Activated CD4-positive, alpha-beta T cell treated with anti-CD3 and anti-CD28 coated beads, Interleukin-2, amount 50 U/mL, for 1 hour (primary cell): ENCODE measurements around the gene ATP8B3.
"Not testable (repeated sequence)": the region's sequence is repeated elsewhere in the genome, so short reads cannot be mapped to it uniquely, and the experiment has no call there.

Source experiments
- DNase-seq: peaks from one replicate; pipeline ENCODE4 v3.0.0-alpha.2; 2020

Gene ATP8B3

DNA sequence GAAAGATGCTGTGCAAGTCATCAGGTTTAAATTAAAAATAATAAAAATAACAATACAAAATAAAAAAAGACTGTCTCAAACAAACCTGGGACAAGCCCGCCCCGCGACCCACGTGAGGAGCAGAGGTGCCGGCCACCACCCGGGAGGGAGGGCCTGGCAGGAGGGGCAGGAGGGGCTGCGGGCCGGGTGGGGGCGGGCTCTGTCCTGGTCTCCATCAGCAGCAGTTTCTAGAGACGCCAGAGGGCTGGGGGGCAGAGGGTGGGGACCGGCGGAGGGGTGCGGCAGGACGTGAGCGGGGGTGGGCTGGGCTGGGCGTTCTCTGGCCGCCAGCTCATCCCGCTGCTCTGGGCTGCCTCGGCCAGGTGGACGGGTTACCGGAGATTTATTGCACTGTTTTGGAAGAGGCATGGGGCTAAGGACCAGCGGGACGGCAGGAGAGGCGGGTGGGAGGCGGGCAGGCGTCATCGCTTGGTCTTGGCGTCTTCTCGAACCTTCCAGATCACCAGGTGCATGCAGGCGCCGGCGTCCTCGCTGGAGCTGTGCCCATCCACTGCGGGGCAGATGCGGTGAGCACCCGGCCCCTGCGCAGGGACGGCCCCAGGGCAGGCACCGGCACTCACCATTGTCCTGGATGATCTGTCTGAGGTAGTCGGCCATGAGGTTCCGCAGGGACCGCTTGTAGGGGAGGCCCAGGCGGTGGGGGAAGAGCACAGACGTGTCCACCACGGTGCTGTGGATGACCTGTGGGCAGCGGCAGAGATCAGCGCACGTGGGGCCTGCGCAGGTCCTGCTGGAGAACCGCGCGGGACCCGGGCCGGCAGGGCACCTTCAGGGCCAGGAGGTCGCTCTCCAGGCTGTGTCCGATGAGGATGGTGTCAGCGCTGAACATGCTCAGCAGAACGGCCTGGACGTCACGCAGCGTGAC lies 3.8 kb upstream of the ATP8B3 start:
- DNase-seq = no peak

- DNase-seq = no peak
Observed at GRCh38 chr19:1814833-1815604, 2.9 kb upstream of the ATP8B3 start.

DNA sequence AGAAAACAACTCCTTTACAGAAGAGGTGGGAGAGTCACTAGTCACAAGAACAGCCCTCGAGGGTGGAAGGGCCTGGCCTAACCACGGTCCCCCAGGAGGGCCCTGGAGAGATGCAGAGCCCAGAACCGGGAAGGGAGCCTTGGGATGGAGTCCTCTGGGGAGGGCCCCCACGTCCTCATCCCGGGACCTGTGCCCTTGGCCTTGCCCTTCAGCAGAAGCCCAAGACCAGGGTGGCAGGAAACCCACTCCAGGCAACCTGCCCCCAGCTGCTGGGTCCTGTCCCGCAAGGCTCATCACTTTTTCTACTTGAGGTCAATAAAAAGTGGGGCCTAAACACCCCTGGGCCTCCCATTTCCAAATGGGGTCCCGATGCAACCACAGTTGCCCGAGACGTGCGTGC lies 2.3 kb upstream of the ATP8B3 start:
- no peak for DNase-seq

- no peak for DNase-seq
Observed at GRCh38 chr19:1813192-1814182, 1.4 kb upstream of the ATP8B3 start.

- DNase-seq = peak; percentile 79
Observed at GRCh38 chr19:1812426-1813191, 533 bp upstream of the ATP8B3 start.

DNA sequence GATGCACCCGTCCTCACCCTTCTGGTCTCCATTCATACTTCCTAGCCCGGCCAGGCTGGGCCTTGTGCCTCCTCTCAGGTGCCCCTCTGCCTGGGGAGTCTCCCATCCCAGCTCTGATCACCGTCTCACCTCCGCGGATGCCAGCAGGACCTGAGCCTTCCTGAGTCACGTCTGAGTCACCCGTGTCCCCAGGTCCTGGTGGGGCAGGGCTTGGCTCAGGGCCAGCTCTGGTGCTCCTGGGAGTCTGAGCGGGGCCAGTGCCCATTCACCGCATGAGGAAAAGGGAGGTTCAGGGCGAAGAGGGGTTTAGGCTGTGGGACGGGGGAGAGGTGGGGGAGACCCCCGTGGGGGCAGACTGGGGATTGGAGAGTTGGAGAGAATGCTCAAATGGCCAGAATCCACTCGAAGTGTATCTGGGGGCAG lies 593 bp downstream of the ATP8B3 start:
- DNase-seq = peak; percentile 47

- no peak for DNase-seq
Observed at GRCh38 chr19:1810439-1811160, 1.5 kb downstream of the ATP8B3 start.

DNA sequence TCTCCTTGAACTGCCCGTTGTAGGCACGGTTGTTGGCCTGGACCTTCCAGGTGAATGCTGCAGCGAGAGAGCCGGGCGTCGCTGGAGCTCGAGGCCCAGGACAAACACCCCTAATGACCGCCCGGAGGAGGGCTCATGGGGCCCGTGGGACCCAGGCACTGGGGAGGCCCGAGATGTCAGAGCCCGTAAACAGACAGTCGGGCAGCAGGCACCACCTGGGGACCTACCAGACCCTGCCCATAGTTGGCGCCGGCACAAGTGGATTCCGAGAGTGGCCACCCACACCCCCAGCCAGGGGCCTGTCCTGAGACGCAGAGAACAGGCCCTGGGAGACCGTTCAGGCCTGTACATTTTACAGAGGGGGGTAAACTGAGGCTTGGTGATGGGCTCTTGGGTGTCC lies 2.4 kb downstream of the ATP8B3 start:
- DNase-seq = no peak

GRCh38 chr19:1808395-1808731 lies 3.7 kb downstream of the ATP8B3 start:
- DNase-seq = no peak

DNA sequence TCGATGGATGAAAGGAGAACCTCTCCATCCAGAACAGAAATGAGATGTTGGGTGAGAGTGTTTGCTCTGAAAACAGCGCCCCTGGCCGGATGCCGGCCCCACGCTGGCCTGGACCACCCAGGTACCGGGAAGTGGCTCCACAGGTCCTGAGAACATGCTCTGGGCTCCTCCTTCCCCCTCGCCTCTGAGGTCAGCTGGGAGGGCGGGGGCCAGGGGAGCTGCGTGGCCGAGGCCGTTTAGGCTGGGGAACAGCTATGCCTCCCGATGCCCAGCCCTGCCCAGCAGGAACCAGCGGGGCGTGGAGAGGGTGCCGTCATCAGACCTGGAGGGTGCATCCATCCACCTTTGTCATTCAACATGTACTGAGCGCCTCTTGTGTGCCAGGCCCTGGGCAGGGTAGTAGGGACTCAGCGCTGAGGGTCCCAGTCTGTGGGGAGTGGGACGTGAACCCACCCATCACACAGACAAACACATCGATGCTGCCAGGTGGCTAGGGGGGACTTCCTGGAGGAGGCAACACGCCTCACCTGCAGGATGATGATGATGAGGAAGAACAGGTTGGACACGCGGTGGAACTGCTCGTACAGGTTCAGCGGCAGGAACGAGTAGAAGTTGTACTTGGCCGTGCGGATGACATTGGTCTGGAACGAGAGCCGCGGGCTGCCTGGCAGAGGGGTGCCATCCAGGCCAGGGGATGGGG lies 4.2 kb downstream of the ATP8B3 start:
- no peak for DNase-seq

- no peak for DNase-seq
Observed at GRCh38 chr19:1807030-1807694, 4.9 kb downstream of the ATP8B3 start.

DNA sequence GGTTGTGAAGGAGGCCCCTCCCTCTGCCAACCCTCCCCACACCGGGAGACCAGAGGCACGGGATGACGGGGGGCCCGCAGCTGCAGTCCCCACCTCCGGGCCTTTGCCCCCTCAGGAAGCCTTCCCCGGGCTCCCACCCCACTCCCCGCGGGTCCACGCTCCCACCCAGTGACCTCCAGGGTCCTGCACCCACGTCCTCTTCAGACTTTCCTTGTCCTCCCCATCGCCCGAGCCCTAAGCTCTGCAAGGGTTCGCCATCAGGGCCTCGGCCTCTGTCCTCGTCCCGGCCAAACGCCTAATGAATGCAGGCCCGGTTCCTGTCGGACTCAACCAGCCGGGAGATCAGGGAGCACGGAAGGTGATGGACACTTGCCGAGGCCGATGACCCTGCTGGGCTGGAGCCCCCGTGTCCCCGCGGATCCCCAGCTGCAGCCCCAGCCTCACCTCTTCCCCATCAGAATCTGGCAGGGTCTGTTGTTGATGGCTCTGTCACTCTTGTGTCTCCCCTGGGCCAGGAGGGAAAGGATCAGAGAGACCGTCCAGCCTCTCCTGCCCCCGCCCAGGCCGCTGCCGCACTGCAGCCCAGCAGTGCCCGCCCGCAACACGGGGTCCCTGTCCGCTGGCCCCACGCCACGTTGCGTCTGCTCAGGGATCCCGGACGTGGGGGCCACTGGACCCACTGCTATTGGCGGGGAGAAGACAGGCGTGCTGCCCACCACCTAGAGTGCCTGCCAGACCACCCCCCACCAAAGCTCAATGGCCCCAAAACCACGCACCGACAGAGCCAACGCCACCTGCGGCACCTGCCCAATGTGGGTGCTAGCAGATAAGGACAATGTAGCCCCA lies 5.7 kb downstream of the ATP8B3 start:
- DNase-seq = no peak

GRCh38 chr19:1805401-1806183 lies 6.5 kb downstream of the ATP8B3 start:
- no peak for DNase-seq

DNA sequence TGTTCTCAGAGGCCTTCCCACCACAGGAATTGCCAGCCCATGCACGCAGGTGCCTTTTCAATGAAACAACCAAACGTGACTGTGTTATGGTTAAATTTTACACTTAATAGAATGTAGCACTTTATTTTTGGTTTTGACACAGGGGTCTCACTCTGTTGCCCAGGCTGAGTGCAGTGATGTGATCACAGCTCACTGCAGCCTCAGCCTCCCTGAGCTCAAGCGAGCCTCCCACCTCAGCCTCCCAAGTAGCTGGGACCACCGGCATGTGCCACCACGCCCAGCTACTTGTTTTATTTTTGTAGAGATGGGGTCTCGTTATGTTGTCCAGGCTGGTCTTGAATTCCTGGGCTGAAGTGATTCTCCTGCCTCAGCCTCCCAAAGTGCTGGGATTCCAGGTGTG lies 7.2 kb downstream of the ATP8B3 start:
- no peak for DNase-seq

DNA sequence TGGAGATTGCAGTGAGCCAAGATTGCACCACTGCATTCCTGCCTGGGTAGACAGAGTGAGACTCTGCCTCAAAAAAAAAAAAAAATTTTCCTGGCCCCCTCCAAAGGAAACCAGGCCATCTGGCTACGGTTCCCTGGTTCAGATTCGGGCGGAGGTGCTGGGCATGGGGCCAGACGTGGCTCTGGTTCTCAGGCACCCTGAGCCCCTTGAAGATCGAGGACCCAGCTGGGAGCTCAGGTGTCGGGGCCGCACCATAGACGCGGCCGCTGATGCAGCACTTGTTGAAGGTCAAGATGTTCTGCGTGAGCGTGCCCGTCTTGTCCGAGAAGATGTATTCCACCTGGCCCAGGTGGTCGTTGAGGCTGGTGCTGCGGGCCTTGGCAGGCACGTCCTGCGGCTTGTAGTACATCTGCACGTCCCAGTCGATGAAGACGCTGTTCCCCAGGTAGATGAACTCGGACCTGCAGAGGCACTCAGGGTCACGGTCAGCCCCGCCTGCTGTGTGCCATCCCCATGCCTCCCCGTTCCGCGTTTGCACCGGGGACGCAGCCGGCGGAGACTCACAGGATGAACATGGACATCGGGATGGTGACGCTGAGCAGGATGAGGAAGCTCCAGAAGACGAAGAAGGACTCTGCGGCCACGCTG lies 12.3 kb downstream of the ATP8B3 start:
- DNase-seq = no peak

DNA sequence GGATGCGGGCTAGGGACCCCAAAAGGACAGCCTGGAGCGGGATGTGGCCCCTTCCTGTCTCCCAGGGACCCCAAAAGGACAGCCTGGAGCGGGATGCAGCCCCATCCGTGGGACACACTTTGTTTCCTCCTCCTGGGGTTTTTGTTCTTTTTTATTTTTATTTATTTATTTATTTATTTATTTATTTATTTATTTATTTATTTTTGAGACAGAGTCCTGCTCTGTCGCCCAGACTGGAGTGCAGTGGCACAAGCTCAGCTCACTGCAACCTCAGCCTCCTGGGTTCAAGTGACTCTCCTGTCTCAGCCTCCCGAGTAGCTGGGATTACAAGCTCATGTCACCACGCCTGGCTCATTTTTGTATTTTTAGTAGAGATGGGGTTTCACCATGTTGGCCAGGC lies 14.8 kb downstream of the ATP8B3 start:
- not testable (repeated sequence) for DNase-seq

DNA sequence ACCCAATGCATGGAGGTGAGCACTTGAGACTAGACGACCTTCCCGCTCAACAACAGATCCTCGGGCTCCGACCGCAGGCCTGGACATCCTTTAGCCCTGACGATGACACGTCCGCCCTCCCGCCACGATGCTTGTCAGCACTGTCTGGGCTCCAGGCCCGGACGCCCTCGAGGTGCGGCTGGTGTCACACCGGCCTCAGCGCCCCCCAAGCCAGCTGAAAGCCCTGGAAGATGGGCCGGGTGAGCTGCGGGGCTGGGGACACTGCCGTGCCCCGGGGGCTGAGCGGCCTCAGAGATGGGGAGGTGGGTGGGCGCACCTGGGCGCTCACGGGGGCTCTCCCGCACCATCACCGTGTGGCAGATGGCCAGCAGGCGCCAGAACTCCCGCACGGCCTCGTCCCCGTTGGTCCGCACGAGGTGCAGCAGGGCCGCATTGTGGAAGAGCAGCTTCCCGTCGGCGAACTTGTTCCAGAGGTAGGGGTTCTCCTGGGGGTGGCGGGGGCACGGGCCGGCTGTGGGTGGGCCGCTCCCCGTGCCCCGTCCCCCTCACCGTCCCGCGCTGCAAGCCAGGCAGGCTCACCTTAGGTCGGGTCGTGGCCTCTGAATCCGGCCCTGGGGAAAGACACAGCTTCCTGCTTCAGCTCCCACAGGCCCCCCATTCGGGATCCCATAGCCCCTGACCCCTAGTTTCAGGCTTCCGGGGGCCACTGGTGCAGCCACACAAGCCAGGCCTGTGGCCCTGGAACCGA lies 15.5 kb downstream of the ATP8B3 start:
- DNase-seq = no peak
